Measurements from ENCODE around the gene MAP4K4.

Gene MAP4K4

DNA sequence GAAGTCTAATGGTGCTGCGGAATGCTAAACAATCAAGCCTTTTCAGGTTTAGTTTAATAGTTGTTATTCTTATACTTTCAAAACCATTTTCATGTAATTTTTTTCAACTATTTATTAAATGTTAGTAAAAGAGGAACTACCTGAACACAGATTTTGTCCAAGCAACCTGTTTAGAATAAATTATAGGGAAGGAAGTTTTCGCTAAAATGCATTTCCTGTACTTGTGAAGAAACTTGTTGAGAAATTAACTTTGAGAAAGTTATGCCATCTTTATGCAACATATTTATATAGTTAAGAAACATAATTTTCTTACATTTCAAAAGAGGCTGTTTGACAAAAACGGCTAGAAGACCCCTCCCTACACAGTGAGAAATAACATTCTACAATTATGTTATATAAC, 16.6 kb downstream of the MAP4K4 start:
- DNase-seq = no peak

DNA sequence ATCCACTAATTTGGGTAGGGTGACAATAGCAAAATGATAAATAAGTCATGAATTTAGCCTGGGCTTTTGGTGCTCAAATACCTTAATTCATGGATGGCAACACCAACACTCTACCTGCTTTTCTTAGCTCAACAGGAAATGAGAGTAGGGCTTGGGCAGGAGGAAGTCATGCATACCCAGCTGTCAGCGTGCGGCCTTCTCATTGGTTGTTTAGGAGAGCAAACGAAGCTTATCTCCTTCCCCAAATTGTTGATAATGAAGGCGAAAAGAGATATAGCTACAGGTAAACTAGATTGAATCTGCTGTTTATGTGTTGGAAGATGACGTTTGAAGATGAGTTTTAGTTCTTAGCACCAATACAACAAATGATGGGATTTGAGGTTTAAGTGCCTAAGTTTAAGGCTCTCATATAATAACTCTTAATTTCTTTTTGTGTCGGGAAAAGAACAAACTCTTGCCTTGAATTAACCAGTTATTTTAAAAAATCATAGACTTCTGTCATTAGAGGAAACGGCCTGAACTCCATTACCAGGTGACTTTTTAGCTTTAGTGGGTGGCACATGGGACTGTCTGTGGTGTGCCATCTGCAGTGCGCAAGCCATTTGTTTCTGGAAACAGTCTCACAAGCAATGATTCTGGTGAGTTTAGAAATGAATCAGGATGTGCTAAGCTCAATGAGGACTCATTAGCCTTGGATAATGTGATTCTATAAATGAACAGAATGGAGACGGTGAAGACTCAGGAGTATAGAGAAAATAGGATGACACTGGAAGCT, 19.8 kb downstream of the MAP4K4 start:
- DNase-seq = no peak
- in situ Hi-C loops (cut with HindIII; ENCODE audit: low pct_ligation_motif_present, low pct_unique_long_range_greater_than_20kb, low sequenced_read_pairs) = no loop called here

More for the DNA sequence above, 16.6 kb downstream of the MAP4K4 start:
- in situ Hi-C loops (cut with HindIII; ENCODE audit: low pct_ligation_motif_present, low pct_unique_long_range_greater_than_20kb, low sequenced_read_pairs) = no loop called here

DNA sequence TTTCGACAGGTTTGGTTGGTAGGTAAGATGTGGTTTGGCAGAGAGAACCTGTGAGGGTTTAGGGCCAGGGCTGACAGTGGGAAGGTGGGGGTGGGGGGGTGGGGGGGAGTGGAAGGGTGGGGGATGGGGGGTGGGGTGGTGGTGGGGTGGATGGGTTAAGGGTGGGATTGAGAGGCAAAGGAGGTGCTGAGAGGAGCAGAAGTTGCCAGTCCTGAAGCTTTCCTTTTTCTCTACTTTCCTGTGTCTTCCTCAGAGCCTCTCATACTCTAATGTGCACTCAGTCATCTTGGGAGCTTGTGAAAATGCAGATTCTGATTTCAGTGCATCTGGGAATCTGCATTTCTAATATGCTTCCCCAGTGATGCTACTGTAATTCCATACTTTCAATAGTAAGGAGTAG, 21.0 kb downstream of the MAP4K4 start:
- in situ Hi-C loops (cut with HindIII; ENCODE audit: low pct_ligation_motif_present, low pct_unique_long_range_greater_than_20kb, low sequenced_read_pairs) = no loop called here

DNA sequence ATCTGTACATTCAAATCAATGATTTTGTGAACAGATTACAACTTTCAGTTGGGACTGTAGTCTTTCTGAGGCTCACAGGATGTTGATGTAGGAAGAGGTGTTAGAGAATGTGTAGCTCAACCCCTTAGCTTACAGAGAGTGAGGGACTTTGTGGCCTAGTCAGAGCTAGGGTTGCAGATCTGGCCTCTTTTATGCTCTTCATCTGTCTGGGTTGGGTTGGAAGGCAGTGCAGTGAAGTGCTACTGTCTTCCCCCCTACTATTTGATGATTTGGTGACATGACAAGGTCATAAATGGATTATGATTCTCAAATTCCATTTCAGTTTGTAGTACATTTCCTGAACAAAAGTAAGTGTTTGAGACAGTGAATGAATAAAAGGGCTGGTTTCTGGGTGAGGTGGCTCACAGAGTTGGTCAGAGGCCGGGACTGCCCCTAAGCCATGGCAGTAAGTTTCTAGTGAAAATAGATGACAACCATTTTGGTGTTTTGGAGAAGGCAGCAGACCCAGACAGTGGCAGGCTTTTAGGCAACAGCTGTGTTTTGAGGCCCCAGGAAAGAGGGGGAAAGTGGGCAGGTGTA, 21.6 kb downstream of the MAP4K4 start:
- in situ Hi-C loops (cut with HindIII; ENCODE audit: low pct_ligation_motif_present, low pct_unique_long_range_greater_than_20kb, low sequenced_read_pairs) = no loop called here
- DNase-seq = no peak

More for the DNA sequence above, 21.0 kb downstream of the MAP4K4 start:
- no peak for DNase-seq

DNA sequence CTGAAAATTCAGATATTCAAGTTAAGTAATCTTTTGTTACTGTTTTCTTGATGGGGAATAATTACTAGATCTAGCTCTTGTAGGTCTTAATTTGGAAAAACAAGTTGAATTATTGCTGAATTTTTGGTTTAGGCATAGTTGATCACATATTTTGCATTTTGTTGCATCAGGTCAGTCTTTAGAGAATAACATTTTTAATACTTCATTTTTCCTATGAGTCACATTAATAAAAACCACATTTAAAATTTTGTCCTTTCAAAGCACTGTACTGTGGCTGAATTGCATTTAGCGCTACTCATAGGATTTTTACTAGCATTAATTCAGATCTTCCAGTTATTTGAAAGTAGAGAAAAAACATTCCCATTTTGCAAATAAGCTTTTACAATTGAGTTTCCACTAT, 23.2 kb downstream of the MAP4K4 start:
- DNase-seq = no peak
- in situ Hi-C loops (cut with HindIII; ENCODE audit: low pct_ligation_motif_present, low pct_unique_long_range_greater_than_20kb, low sequenced_read_pairs) = no loop called here

DNA sequence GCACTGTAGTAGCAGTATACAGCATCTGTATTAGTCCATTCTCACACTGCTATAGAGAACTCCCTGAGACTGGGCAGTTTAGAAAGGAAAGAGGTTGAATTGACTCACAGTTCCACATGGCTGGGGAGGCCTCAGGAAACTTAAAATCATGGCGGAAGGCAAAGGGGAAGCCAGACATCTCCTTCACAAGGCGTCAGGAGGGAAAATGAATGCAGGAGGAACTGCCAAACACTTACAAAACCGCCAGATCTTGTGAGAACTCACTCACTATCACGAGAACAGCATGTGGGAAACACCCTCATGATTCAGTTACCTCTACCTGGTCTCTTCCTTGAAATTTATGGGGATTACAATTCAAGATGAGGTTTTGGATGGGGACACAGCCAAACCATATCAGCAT, 25.4 kb downstream of the MAP4K4 start:
- no peak for DNase-seq
- in situ Hi-C loops (cut with HindIII; ENCODE audit: low pct_ligation_motif_present, low pct_unique_long_range_greater_than_20kb, low sequenced_read_pairs) = no loop called here

DNA sequence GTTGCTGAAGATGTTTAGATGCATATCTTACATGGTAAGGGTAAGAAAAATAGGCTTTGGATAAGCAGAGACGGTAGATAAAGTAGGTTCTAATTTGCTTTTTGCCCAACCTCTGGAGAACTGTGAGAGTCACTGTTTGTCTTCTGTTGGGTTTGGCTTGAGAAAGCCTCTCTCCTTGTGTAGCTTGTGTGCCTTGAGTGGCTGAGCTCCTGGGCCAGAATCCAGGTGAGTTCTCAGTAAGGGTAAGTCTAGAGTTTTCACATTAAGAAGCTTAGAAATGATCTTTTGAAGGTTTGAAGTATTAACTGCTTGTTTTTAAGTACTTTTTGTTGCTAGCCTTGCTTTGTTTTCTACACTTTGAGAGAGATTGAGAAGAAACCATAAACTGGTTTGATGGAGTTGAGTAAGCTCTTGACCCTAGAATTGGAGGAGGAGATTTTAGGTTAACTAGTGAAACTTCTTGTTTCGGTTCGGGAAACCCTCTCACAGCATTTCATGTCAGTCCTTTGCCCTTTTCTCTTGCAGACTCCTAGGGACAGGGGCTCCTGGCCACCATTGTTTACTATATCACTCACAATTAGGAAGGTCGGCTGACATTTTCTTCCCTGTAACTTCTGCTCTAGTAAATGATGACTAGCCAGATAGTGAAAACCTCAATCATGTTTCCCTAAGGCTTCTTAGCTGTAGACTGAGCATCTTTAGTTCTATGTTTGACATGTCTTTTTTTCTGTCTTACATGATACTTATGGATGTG, 26.0 kb downstream of the MAP4K4 start:
- DNase-seq = no peak

DNA sequence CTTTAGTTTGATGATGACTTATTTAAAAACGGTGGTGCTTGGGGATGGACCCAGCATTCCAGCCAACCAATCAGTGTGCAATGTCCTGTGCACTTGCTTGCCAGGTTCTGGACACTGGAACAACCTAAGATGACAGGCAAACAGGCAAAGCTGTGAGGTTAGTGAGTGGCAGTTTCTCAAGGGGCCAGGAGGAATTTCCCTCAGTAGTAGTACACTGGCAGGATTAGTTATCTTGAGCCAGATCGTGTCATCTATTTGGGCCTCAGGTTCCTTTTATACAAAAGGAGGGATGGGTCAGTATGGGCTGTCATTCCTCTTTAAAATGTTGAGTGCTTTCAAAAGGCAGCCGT, 26.6 kb downstream of the MAP4K4 start:
- in situ Hi-C loops (cut with HindIII; ENCODE audit: low pct_ligation_motif_present, low pct_unique_long_range_greater_than_20kb, low sequenced_read_pairs) = no loop called here

More for the DNA sequence above, 26.0 kb downstream of the MAP4K4 start:
- in situ Hi-C loops (cut with HindIII; ENCODE audit: low pct_ligation_motif_present, low pct_unique_long_range_greater_than_20kb, low sequenced_read_pairs) = no loop called here

DNA sequence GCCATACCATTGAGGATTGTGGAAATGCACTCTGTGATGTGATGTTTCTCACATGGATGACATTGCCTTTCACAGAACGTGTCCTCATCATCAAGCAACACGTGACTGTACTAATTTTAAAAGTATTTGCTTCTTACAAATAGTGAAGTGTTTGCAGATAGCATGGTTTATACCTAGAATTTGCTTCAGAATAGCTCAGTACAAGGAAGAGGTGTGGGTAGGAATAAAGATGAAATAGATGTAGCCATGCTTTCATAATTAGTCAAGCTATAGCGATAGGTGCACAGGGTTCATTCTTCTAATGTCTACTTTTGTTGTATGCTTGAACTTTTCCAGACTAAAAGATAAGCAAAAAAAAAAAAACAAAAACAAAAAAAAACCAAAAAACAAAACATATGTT, 27.5 kb downstream of the MAP4K4 start:
- in situ Hi-C loops (cut with HindIII; ENCODE audit: low pct_ligation_motif_present, low pct_unique_long_range_greater_than_20kb, low sequenced_read_pairs) = no loop called here

More for the DNA sequence above, 26.6 kb downstream of the MAP4K4 start:
- no peak for DNase-seq

DNA sequence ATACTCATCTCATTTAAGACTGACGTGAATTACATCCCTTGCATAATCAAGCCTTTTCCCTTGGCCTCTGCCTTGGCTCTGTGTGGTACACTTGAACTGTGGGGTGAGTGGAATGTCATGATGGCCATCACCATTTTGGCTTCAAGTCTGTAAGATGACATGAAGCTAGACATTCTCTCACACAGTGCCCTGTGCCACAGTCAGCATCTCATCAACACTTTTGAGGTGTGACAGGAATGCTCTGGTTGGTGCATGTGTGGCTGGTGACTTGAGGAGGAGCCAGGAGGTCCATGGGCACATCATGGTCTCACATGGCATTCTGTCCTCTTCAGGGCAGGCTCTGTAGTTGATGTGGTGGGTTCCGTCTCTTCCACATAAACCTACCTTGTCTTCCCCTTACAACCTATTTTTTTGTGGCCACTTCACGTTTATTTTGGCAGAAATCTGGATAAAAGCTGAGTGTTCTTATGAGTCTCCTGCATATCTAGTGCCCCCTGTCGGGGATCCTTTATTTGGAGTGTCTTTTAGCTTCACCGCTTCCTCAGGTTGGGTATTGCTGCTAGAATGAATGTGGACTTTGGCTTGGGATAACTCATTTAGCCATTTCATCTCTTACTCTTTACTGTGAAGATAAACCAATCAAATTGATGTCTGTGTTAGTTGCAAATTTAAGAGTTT, 28.1 kb downstream of the MAP4K4 start:
- in situ Hi-C loops (cut with HindIII; ENCODE audit: low pct_ligation_motif_present, low pct_unique_long_range_greater_than_20kb, low sequenced_read_pairs) = no loop called here
- no peak for DNase-seq

More for the DNA sequence above, 27.5 kb downstream of the MAP4K4 start:
- no peak for DNase-seq

DNA sequence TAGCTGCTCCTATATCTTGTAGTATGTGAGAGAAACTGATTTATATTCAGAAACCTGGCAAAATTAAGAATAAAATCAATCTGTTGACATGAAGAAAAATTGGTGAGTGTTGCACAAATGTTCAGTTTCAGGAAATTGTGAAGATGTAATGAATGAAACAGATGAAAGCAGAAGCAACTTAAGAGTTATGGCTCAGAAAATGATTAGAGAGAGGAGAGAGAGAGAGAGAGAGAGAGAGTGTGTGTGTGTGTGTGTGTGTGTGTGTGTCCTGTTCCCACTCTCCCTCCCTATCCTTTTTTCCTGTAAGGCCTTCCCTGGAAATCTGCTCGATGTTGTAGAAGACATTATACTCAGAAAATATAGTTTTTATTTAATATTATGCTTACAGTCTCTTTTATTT, 31.4 kb downstream of the MAP4K4 start:
- in situ Hi-C loops (cut with HindIII; ENCODE audit: low pct_ligation_motif_present, low pct_unique_long_range_greater_than_20kb, low sequenced_read_pairs) = no loop called here
- no peak for DNase-seq

DNA sequence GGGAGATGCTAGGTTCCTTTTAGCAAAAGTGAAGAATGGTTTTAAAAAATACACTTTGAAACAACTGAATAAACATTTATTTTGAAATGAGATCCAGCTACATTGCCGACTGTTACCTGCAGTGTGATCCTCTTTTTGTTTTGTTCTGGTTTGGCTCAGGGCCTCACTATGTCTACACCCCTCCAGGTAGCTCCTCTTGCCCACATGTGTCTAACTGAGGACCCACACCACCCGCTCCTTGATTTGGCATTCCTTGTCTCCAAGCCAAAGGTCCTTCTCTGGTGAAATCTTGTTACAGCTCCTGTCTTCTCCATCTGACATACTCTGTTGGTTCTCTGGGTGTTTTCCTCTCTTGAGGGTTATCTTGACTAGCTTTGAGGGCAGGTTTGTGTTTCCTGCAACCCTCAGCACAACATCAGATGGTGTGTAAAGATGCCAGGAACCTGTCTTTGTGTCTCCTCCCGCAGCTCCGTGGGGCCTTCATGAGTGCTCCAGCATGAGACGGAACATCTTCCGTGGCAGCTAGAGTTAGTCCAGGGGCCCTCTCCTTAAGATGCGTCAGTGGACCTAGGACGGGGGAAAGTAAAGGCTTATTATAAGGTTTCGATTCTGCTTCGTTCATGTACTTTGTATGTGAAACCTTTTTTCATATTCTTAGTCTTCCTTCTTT, 32.1 kb downstream of the MAP4K4 start:
- DNase-seq = no peak
- in situ Hi-C loops (cut with HindIII; ENCODE audit: low pct_ligation_motif_present, low pct_unique_long_range_greater_than_20kb, low sequenced_read_pairs) = no loop called here

DNA sequence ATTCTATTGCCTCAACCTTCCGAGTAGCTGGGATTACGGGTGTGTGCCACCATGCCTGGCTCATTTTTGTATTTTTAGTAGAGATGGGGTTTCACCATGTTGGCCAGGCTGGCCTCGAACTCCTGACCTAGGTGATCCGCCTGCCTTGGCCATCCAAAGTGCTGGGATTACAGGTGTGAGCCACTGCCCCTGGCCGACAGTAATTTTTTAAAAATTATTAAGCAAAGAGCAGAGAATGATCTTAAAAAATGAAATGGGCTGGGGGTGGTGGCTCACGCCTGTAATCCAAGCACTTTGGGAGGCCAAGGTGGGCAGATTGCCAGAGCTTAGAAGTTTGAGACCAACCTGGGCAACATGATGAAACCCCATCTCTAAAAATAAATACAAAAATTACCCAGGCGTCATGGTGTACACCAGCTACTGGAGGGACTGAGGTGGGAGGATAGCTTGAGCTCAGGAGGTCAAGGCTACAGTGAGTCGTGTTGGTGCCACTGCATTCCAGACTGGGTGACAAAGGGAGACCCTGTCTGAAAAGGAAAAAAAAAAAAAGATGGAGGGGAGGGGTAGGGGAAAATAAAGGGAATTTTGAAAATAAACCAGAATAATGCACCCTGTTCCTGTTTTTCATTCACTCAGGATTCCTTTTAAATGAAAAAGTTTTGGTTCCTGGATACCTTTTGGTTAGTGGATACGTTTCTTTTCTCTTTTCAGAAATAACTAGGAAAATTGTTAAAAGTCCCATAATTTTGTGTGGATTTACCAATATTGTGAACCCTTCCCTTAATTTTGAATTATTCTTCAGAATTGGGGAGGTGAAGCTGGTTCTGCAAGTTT, 33.9 kb downstream of the MAP4K4 start:
- in situ Hi-C loops (cut with HindIII; ENCODE audit: low pct_ligation_motif_present, low pct_unique_long_range_greater_than_20kb, low sequenced_read_pairs) = no loop called here
- no peak for DNase-seq

DNA sequence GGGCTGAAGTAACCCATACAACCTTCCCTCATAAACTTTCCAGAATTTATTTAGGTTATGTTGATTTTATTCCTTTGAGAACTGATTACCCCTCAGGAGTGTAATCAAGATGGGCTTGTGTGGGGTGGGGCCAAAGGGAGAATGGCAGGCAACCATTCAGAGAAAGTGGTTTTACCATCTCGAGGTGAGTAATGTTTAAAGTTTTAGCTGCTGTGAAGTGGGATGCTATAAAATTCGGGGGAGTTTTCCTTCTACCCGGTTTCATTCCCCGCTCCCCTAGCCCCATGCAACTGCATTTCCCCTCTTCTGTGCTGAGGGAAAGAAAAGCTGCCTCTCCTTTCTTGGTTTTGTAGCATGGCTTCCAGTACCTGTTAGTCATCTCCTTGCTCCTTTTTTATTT, 34.7 kb downstream of the MAP4K4 start:
- DNase-seq = no peak
- in situ Hi-C loops (cut with HindIII; ENCODE audit: low pct_ligation_motif_present, low pct_unique_long_range_greater_than_20kb, low sequenced_read_pairs) = no loop called here

DNA sequence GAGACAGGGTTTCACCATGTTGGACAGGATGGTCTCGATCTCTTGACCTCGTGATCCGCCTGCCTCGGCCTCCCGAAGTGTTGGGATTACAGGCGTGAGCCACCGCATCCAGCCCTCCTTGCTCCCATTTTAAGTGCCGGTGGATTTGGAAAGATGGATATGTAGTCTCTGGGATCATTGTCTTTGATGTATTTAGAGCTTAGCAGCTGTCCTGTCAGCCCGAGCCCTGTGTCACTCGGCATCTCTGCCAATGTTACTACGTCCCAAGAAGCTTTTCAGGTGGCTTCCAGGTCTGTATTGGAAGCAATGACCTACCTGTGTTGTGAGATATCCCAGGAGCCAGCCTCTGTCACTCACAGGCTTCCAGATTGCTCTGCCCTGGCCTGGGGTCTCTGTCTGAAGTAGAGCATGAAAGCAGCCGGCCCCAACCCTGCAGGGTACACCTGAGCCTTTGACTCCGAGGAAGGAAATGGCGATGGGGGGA, 35.3 kb downstream of the MAP4K4 start:
- DNase-seq = no peak
- in situ Hi-C loops (cut with HindIII; ENCODE audit: low pct_ligation_motif_present, low pct_unique_long_range_greater_than_20kb, low sequenced_read_pairs) = no loop called here

DNA sequence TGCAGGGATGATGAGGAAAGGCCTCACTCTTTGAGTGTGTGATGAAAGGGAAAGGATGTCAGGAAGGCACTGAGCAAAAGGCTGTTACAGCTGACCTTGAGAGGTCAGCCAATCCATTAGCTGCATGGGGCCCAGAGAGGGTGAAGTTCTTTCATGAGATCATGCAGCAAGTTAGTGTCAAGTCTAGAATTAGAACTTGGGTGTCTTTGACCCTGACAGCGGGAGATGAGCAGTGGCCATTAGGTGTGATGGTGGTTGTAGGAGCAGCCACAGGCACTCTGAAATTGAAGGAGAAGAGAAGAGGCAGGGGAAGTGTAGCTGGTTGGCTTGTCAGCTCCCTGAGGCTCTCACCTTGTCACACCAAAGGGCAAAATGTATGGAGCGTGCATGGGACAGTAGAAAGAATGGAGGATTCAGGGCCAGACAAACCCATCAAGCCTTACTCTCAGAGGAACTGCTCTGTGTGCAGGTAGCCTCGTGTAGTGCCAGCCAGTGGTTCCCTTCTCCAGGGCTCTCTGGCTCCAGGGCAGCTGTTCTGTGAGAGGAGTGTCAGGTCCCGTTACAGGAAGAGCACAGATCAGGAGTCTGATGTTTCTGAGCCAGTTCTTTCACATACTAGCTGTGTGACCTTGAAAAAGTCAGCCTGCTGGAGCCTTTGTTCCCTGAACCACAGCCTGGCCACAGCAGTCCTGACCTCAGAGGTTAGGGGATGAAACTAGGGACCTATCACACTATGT, 35.9 kb downstream of the MAP4K4 start:
- DNase-seq = no peak
- in situ Hi-C loops (cut with HindIII; ENCODE audit: low pct_ligation_motif_present, low pct_unique_long_range_greater_than_20kb, low sequenced_read_pairs) = no loop called here

DNA sequence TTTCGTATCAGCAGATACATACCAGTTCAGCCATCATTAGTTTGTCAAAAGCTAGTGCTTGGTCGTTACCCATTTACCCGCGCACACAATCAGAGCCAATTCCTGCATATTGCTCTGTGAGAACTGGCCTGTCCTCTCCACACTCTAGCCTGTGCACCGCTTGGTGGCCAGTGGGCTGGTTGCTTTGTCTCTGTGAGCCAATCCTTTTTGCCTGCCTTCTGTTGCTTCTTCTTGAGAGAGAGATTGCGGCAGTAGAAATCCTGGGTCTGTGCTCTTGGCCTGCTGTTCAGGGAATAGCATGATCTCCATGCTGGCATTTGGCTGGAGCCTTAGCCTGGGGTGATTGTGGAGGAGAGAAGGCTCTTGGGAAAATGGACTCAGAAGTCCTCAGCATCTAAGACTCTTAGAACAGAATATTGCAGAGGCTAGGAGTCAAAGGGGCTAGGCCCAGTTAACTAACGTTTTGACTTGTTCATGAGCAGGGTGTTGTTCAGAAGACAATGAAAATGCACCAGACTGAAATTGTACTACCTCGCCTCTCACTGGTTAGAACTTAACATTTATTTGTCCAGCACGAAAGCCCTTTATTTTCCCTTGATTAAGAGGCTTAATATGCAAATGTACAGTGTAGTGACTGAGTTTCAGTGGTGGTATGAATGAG, 37.1 kb downstream of the MAP4K4 start:
- in situ Hi-C loops (cut with HindIII; ENCODE audit: low pct_ligation_motif_present, low pct_unique_long_range_greater_than_20kb, low sequenced_read_pairs) = no loop called here
- DNase-seq = no peak

Measured in ACHN (cell line).